K562 (cell line): ENCODE results near the gene RUFY2. TPM values are rescaled to one million over a fixed set of nuclear protein-coding genes. Genes with fewer than 3 reads are reported as not detected.
A peak's percentile ranks its signal among the peaks of the same experiment; 100 is the strongest.

Source experiments
- FOSL1 ChIP-seq: fragments of 200-800 bp; sonication (Bioruptor generic); conservative IDR thresholded peaks from 2 replicates; pipeline ENCODE4 v1.6.1; 2016; ENCODE audit warnings: missing genetic modification characterization, missing compliant biosample characterization
- GTF2E2 ChIP-seq: fragments of 200-800 bp; sonication (Bioruptor generic); IDR thresholded peaks from 2 replicates; pipeline ENCODE4 v1.6.1; 2016; ENCODE audit warnings: missing genetic modification characterization, missing compliant biosample characterization
- JUND ChIP-seq, 2 experiments: IDR thresholded peaks; 2 replicates in 1 of 2; 3 replicates in 1 of 2; pipeline ENCODE4 v1.6.1; 2011; ENCODE audit warnings: borderline replicate concordance in 2 of 2, low read depth in 2 of 2, low read length in 2 of 2, improper control_type of control experiment in 1 of 2, missing biosample characterization in 1 of 2, missing genetic modification characterization in 1 of 2, missing genetic modification reagents in 1 of 2
- KAT2B ChIP-seq: IDR thresholded peaks from one replicate; pipeline ENCODE4 v1.6.1; 2012; ENCODE audit warnings: low read depth, mild to moderate bottlenecking, control low read depth, inconsistent platforms, low read length, moderate library complexity
- KAT8 ChIP-seq: fragments of 450-650 bp; IDR thresholded peaks from 2 replicates; pipeline ENCODE4 v1.6.1; 2016; ENCODE audit warnings: low read depth, mild to moderate bottlenecking
- L3MBTL2 ChIP-seq: fragments of 450-650 bp; IDR thresholded peaks from 2 replicates; pipeline ENCODE4 v1.6.1; 2016; ENCODE audit warnings: mild to moderate bottlenecking, moderate library complexity
- LARP7 ChIP-seq: fragments of 450-650 bp; IDR thresholded peaks from 2 replicates; pipeline ENCODE4 v1.6.1; 2016
- MIER1 ChIP-seq: fragments of 450-650 bp; IDR thresholded peaks from 2 replicates; pipeline ENCODE4 v1.6.1; 2016; ENCODE audit warnings: antibody characterized with exemption, mild to moderate bottlenecking, low read depth
- NFYB ChIP-seq: IDR thresholded peaks from 2 replicates; pipeline ENCODE4 v1.6.1; 2011; ENCODE audit warnings: mild to moderate bottlenecking, moderate library complexity; ENCODE audit not compliant: insufficient read length; ENCODE audit errors: extremely low read depth
- SIN3B ChIP-seq: fragments of 450-650 bp; IDR thresholded peaks from 2 replicates; pipeline ENCODE4 v1.6.1; 2017; ENCODE audit warnings: low read depth, mild to moderate bottlenecking, moderate library complexity
- SNRNP70 ChIP-seq: fragments of 200-400 bp; formaldehyde crosslinking; optimal IDR thresholded peaks from 2 replicates; pipeline ENCODE3; 2017; ENCODE audit warnings: low read depth, low read length
- STAT5B ChIP-seq: fragments of 250-450 bp; sonication (Bioruptor Pico); IDR thresholded peaks from 2 replicates; pipeline ENCODE4 v1.8.0; 2021; ENCODE audit warnings: mild to moderate bottlenecking, inconsistent platforms
- ZBED1 ChIP-seq: IDR thresholded peaks from 2 replicates; pipeline ENCODE4 v1.6.1; 2014
- ZNF589 ChIP-seq: fragments of 200-800 bp; sonication (Bioruptor generic); IDR thresholded peaks from 2 replicates; pipeline ENCODE4 v1.6.1; 2016; ENCODE audit warnings: low read depth, missing genetic modification characterization, missing compliant biosample characterization
- ZNF75A ChIP-seq: fragments of 450-650 bp; formaldehyde crosslinking; IDR thresholded peaks from 2 replicates; pipeline ENCODE4 v1.4.0; 2020; ENCODE audit warnings: mild to moderate bottlenecking
- ZZZ3 ChIP-seq: fragments of 450-650 bp; IDR thresholded peaks from 2 replicates; pipeline ENCODE4 v1.6.1; 2016; ENCODE audit warnings: antibody characterized with exemption, mild to moderate bottlenecking, moderate library complexity
- polyA plus RNA-seq, 8 experiments: library from polyadenylated mRNA; depleted of rRNA in 4 of 8; stranded (reverse) in 5 of 8; unstranded in 3 of 8; fragments of >200 nt; fragmentation: Nextera tagmentation in 2 of 8; fragmentation: Illumina TruSeq in 1 of 8; extraction: Ambion mirVana in 2 of 8; extraction: Trizol in 1 of 8; gene quantifications; 2 replicates each; pipeline versions ENCODE4 v1.2.1 to v1.2.3, GENCODE V29; 2011 to 2014; ENCODE audit warnings: inconsistent platforms in 1 of 8, missing spikeins in 1 of 8
- total RNA-seq, 7 experiments: library from RNA; depleted of rRNA in 6 of 7; stranded (reverse); fragments of >200 nt in 6 of 7; fragmentation: Illumina TruSeq in 2 of 7; extraction: Trizol in 2 of 7; gene quantifications; 2 replicates each; pipeline versions ENCODE4 v1.2.1 to v1.2.3, GENCODE V29; 2011 to 2021; ENCODE audit warnings: low replicate concordance in 1 of 7
- TF ChIP-seq, protein P1 (sequence below), 2 experiments: fragments of 450-650 bp; IDR thresholded peaks; 2 replicates each; pipeline ENCODE4 v1.6.1; 2016; ENCODE audit warnings: mild to moderate bottlenecking in 2 of 2, borderline replicate concordance in 1 of 2, low read depth in 1 of 2, moderate library complexity in 1 of 2
- TF ChIP-seq, protein P2 (sequence below): fragments of 250-450 bp; sonication (Bioruptor Pico); IDR thresholded peaks from 2 replicates; pipeline ENCODE4 v1.5.0; 2021; ENCODE audit warnings: mild to moderate bottlenecking, moderate library complexity

Gene RUFY2
- total and polyA plus RNA-seq, 9 of the 15 experiments (the other 6 are each of a cell fraction or from before 2014, with no cell fraction given) = 3.7 to 20.1 (median 12.6) TPM

DNA sequence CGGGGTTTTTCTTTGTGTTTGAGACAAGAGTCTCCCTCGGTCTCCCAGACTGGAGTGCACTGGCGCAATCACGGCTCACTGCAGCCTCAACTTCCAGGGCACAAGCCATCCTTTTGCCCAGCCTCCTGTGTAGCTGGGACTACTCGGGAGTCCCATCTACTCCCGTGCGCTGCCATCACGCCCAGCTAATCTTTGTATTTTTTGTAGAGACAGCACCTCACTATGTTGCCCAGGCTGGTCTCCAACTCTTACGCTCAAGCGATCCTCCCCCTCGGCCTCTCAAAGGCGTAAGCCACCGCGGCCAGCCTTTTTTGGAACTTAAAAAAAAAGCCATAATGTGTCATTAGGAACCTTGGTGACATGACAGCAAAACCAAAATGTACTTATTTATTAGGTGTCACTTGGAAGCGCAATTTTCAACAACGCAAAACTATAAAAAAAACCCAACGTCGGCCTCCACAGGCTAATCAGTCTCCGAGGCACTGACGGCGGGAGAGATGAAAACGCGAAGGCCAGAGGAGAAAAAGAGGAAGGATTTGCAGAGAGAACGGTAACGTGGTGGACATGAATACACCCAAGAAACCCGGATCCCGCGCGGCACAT is 76.1 kb downstream of the RUFY2 start (continued):
- TF ChIP-seq, protein P1, sequence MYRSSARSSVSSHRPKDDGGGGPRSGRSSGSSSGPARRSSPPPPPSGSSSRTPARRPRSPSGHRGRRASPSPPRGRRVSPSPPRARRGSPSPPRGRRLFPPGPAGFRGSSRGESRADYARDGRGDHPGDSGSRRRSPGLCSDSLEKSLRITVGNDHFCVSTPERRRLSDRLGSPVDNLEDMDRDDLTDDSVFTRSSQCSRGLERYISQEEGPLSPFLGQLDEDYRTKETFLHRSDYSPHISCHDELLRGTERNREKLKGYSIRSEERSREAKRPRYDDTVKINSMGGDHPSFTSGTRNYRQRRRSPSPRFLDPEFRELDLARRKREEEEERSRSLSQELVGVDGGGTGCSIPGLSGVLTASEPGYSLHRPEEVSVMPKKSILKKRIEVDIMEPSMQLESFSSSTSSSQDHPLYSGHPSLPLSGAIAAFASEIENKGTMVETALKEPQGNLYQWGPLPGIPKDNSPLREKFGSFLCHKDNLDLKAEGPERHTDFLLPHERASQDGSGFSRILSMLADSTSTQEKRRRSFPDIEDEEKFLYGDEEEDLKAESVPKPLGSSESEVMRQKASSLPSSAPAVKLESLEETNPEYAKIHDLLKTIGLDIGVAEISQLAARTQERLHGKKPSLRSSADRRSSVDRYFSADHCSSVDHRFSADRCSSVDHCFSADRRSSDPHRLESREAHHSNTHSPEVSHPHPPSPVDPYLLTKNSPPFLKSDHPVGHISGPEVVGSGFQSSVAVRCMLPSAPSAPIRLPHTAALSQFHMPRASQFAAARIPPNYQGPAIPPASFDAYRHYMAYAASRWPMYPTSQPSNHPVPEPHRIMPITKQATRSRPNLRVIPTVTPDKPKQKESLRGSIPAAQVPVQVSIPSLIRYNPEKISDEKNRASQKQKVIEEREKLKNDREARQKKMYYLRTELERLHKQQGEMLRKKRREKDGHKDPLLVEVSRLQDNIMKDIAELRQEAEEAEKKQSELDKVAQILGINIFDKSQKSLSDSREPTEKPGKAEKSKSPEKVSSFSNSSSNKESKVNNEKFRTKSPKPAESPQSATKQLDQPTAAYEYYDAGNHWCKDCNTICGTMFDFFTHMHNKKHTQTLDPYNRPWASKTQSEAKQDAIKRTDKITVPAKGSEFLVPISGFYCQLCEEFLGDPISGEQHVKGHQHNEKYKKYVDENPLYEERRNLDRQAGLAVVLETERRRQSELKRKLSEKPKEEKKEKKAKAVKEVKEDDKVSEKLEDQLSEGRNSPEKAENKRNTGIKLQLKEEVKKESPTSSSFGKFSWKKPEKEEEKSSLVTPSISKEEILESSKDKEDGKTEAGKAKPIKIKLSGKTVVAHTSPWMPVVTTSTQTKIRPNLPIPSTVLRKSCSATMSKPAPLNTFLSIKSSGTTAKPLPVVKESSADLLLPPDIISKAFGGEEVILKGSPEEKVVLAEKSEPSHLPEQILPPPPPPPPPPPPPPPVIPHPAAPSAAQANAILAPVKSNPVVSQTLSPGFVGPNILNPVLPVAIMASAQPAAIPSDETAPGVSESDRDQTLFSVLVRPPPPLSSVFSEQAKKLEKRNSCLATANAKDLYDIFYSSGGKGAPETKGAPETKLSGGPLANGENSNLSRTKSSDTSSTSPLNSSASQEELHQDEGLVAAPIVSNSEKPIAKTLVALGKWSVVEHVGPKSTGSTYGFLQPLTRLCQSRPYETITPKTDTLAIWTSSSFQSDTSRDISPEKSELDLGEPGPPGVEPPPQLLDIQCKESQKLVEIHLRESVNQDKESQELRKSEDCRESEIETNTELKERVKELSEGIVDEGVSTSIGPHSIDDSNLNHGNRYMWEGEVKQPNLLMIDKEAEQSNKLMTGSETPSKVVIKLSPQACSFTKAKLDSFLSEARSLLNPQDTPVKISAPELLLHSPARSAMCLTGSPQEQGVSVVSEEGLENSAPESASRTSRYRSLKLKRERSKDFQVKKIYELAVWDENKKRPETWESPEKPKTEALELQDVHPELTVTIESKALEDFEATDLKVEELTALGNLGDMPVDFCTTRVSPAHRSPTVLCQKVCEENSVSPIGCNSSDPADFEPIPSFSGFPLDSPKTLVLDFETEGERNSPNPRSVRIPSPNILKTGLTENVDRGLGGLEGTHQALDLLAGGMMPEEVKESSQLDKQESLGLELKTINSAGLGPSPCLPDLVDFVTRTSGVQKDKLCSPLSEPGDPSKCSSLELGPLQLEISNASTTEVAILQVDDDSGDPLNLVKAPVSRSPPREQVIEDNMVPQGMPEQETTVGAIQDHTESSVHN (IDR thresholded peaks at IDR 0.05; ENCODE audit: borderline replicate concordance in 1 of 2, low read depth in 1 of 2) = no peak
- TF ChIP-seq STAT5B (CRISPR knock-in tag) = no peak
- TF ChIP-seq ZNF589 (CRISPR knock-in tag) = peak; percentile 83
- TF ChIP-seq ZBED1 = no peak
- no peak for TF ChIP-seq SNRNP70
- TF ChIP-seq KAT8 = no peak
- no peak for TF ChIP-seq L3MBTL2
- TF ChIP-seq MIER1 = 0 out of 2 replicates have a peak, but pooled peaks have one; percentile 63
- no peak for TF ChIP-seq KAT2B
- TF ChIP-seq GTF2E2 (tag) = 0 out of 2 replicates have a peak, but pooled peaks have one; percentile 17
- no peak for TF ChIP-seq ZZZ3
- TF ChIP-seq ZNF75A (CRISPR knock-in tag) = no peak
- no peak for TF ChIP-seq NFYB
- TF ChIP-seq FOSL1 (tag) = 0 out of 2 replicates have a peak, but pooled peaks have one; percentile 39
- TF ChIP-seq, protein P2, sequence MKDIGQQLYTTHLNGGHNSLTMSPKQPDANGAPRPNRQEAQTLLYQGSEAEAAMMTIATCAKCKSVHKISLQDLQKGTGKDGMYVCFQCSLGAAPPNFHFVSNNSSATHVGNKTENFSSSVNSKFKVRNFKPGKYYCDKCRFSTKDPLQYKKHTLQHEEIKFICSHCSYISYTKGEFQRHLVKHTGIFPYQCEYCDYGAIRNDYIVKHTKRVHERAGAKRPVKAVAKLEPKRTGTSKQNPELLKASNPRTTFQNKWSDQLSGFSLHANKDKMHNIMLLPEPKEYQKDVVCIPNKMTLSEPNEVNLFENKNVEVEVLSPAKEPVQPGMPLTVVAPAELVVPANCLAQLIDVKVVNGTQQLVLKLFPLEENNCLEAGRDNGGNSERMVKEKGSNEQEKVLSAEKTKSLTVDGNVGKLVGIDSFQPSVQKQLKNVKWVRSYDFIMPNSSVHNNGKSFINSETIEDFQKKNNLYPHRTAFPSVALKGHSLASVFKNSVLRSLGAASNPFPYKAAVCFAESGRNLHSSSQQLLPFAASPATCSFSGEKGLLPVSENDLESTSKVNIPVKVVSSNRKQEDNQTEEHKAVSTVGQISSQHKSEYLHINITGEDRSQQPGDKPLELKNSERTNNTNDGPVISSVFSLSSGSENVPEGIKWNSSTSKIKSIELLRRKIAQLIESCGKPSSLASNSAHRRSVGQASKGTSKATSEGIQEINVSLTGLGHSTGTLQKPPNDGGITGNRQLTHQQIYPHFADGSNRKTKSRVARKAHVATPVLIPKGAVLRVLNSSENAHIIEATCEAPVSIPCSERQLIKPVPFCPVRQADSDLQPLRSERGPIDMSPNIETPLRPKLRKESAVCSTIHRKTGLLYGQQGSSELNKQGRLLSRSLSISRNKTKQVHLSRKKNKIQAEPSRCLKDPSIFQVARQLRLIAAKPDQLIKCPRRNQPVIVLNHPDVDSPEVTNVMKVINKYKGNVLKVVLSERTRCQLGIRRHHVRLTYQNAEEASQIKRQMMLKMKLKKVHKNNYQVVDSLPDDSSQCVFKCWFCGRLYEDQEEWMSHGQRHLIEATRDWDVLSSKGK = no peak
- no peak for TF ChIP-seq JUND (IDR thresholded peaks at IDR 0.05; ENCODE audit: borderline replicate concordance, low read depth, low read length)
- TF ChIP-seq JUND (tag; IDR thresholded peaks at IDR 0.05; ENCODE audit: borderline replicate concordance, low read depth, low read length) = 0 out of 3 replicates have a peak, but pooled peaks have one; percentile 1
- TF ChIP-seq SIN3B = no peak
- TF ChIP-seq LARP7 = no peak
